Measurements from ENCODE around the gene HMG20B. TPM values are rescaled to one million over a fixed set of nuclear protein-coding genes. Genes with fewer than 3 reads are reported as not detected.
A peak's percentile ranks its signal among the peaks of the same experiment; 100 is the strongest.
"Not testable (repeated sequence)": the region's sequence is repeated elsewhere in the genome, so short reads cannot be mapped to it uniquely, and the experiment has no call there.

The HMG20B gene
- total RNA-seq, 2 donors from 2014 or later = 87.9 to 118 TPM

GRCh38 chr19:3563709-3564524, 8.8 kb upstream of the HMG20B start:
- Histone ChIP-seq H3K27ac (no peak overlapping the region), H3K9ac (ENCODE audit: low read depth in 2 of 2, low read length in 2 of 2) (no peak overlapping the region), H3K36me3 (no peaks in the 10 kb centered on the region), H3K4me1 (no peaks in the 10 kb centered on the region), H3K4me3 (no peak overlapping the region), H3K27me3 (no peaks in the 10 kb centered on the region), H3K9me3 (no peaks in the 10 kb centered on the region)
- TF ChIP-seq, protein P1, sequence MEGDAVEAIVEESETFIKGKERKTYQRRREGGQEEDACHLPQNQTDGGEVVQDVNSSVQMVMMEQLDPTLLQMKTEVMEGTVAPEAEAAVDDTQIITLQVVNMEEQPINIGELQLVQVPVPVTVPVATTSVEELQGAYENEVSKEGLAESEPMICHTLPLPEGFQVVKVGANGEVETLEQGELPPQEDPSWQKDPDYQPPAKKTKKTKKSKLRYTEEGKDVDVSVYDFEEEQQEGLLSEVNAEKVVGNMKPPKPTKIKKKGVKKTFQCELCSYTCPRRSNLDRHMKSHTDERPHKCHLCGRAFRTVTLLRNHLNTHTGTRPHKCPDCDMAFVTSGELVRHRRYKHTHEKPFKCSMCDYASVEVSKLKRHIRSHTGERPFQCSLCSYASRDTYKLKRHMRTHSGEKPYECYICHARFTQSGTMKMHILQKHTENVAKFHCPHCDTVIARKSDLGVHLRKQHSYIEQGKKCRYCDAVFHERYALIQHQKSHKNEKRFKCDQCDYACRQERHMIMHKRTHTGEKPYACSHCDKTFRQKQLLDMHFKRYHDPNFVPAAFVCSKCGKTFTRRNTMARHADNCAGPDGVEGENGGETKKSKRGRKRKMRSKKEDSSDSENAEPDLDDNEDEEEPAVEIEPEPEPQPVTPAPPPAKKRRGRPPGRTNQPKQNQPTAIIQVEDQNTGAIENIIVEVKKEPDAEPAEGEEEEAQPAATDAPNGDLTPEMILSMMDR (IDR thresholded peaks at IDR 0.05) = no peak
- no peak for DNase-seq
- intact Hi-C loops (cut with DNase I) = no loop called here

DNA sequence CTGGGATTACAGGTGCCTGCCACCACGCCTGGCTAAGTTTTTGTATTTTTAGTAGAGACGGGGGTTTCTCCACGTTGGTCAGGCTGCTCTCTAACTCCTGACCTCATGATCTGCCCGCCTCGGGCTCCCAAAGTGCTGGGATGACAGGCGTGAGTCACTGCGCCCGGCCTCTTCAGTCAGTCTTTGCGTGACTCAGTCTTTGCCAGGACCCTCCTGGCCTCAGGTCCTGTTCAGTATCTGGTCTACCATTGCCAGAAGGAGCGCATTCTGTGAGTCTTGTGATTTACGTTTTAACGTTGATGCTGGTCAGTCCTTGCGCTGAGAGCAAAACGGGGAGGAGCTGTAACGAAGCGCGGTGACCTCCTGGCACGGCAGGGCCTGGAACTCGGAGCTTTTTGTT, 7.6 kb upstream of the HMG20B start:
- no peaks in the 10 kb centered on the region for H3K27me3 ChIP-seq
- no peak overlapping the region for H3K4me3 ChIP-seq
- no peak overlapping the region for H3K27ac ChIP-seq
- TF ChIP-seq, protein P1 (IDR thresholded peaks at IDR 0.05) = no peak
- H3K9ac ChIP-seq (ENCODE audit: low read depth in 2 of 2, low read length in 2 of 2) = no peak overlapping the region
- H3K4me1 ChIP-seq = no peaks in the 10 kb centered on the region
- no peaks in the 10 kb centered on the region for H3K36me3 ChIP-seq
- intact Hi-C loops (cut with DNase I) = no loop called here
- no peak for DNase-seq
- H3K9me3 ChIP-seq = no peaks in the 10 kb centered on the region

GRCh38 chr19:3570042-3570441, 2.7 kb upstream of the HMG20B start:
- DNase-seq; intact Hi-C loops (cut with DNase I); H3K27ac ChIP-seq; H3K9ac ChIP-seq (ENCODE audit: low read depth in 2 of 2, low read length in 2 of 2); H3K9me3 ChIP-seq; H3K27me3 ChIP-seq; H3K4me3 ChIP-seq; H3K4me1 ChIP-seq; H3K36me3 ChIP-seq: not testable (repeated sequence)

GRCh38 chr19:3570606-3571011, 2.1 kb upstream of the HMG20B start:
- H3K36me3 ChIP-seq = no peaks in the 10 kb centered on the region
- no peak overlapping the region for H3K4me3 ChIP-seq
- no peaks in the 10 kb centered on the region for H3K4me1 ChIP-seq
- H3K9me3 ChIP-seq = no peaks in the 10 kb centered on the region
- H3K9ac ChIP-seq (ENCODE audit: low read depth in 2 of 2, low read length in 2 of 2) = no peak overlapping the region
- TF ChIP-seq, protein P1 (IDR thresholded peaks at IDR 0.05) = no peak
- H3K27me3 ChIP-seq = no peaks in the 10 kb centered on the region
- intact Hi-C loops (cut with DNase I) = no loop called here
- H3K27ac ChIP-seq = no peak overlapping the region
- no peak for DNase-seq

DNA sequence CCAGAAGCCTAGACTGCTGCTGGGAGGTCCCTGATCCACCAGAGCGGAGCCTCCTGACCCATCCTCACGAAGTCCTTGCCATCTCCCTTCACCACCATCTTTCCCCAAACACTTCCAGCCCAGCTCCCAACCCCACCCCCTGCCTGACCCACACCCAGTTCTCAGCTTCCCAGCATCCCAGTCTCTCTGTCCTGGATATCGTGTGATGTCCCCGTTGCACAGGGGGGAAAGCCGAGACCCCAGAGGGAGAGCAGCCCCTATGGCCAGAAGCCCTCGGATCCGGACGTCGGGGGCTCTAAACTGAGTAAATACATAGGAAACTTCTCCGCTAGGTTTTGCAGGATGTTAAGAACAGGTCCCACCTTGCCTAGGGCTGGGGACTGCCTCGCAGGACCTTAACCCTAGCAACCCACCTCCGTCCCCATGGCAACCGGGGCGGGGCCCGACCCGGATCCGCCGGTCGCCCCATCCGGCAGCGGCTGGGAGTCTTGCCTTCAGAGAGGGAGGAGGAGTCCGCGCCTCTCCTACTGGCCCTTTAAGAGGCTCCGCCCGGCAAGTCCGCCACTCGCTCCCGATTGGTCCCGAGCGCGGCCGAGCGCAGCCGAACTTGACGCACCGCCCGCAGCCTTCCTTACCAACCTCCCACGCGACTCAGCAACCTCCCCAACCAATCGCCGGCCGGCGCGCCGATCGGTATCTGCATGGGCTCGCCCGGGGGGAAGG, 451 bp upstream of the HMG20B start:
- no peaks in the 10 kb centered on the region for H3K27me3 ChIP-seq
- peak overlapping the region; percentile 28 for H3K27ac ChIP-seq
- intact Hi-C loops (cut with DNase I) = no loop called here
- H3K9ac ChIP-seq (ENCODE audit: low read depth in 2 of 2, low read length in 2 of 2) = peak overlapping the region; percentile 12 to 58
- H3K4me3 ChIP-seq = peak overlapping the region; percentile 96
- H3K36me3 ChIP-seq = no peaks in the 10 kb centered on the region
- H3K9me3 ChIP-seq = no peaks in the 10 kb centered on the region
- TF ChIP-seq, protein P1 (IDR thresholded peaks at IDR 0.05) = no peak
- H3K4me1 ChIP-seq = peaks cover 10% of the 10 kb centered on the region
- peak; percentile 100 for DNase-seq
